ENCODE measurements around the gene SGO2.

DNA sequence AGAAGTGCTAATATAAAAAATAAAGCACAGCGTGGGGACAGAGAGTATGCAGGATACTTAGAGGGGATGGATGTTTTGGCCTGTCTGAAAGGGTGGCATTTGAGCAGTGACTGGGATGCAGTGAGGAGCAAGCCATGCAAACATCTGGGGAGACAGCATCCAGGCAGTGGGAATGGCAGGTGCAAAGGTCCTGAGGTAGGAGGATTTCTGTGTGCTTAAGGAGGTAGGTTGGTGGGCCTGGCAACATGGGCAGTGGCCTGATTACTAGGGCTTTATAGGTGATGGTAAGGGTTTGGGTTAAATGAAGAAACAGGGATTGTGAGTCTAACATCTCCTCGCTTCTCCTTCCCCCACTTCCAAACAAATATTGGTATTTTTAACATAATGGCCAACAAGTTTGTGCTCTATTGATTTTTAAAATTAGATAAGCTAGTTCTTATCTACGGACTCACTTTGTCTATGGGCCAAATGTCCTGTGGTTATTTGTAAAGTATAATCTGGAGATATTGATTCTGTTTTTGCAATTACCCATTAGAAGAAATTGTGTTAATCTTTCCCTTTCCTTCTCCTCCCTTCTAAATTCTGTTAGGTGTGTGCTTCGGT, 62.2 kb downstream of the SGO2 start:
- TF ChIP-seq, protein P1, sequence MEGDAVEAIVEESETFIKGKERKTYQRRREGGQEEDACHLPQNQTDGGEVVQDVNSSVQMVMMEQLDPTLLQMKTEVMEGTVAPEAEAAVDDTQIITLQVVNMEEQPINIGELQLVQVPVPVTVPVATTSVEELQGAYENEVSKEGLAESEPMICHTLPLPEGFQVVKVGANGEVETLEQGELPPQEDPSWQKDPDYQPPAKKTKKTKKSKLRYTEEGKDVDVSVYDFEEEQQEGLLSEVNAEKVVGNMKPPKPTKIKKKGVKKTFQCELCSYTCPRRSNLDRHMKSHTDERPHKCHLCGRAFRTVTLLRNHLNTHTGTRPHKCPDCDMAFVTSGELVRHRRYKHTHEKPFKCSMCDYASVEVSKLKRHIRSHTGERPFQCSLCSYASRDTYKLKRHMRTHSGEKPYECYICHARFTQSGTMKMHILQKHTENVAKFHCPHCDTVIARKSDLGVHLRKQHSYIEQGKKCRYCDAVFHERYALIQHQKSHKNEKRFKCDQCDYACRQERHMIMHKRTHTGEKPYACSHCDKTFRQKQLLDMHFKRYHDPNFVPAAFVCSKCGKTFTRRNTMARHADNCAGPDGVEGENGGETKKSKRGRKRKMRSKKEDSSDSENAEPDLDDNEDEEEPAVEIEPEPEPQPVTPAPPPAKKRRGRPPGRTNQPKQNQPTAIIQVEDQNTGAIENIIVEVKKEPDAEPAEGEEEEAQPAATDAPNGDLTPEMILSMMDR (IDR thresholded peaks at IDR 0.05): no peak
- no peak for TF ChIP-seq POLR2A (IDR thresholded peaks at IDR 0.05)
